NCI-H1105 (cell line): Measurements from ENCODE around the gene KRT36.
A peak's percentile ranks its signal among the peaks of the same experiment; 100 is the strongest.

Experiments
- DNase-seq: peaks from one replicate; lab custom pipeline; 2025; lab: John Stamatoyannopoulos, UW

KRT36 gene

DNA sequence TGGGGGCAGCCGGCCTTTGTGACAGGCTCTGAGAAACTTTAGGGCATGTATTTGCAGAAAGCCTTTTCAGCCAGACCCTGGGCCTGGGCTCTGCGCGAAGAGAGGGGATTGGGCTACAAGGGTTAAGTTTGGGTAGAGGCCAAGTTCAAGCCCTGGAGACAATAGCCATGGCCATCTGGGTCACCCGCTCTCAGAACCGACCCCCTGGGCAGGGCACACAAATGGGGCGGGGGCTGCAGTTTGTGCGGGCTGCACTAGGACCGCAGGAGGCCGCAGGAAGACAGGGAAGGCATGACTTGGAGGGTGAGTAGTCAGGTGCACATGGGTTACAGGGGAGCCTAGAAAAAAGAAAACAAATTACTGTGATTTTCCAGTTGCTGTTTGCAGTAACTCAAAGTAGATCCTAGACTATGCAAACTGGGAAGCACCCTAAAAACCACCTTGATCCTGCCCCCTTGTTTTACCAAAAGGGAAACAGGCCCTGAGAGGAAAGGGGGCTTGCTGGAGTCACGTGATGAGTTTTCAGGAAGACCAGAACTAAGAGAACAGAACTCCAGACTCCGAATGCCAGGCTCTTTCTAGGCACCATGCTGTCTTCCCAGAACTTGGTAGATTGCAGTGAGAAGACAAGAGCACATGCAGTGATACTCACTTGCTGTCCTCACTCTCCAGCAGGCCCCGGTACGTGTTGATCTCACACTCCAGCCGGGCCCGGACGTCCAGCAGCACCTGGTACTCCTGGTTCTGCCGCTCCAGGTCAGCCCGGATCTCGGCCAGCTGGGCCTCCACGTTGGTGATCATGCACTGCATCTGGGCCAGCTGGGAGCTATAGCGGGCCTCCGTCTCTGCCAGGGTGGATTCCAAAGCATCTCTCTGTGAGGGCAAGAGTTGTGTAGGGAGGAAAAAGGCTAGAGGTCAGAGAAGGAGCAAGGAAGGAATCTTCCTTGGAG is 12.6 kb downstream of the KRT36 start:
- no peak for DNase-seq

DNA sequence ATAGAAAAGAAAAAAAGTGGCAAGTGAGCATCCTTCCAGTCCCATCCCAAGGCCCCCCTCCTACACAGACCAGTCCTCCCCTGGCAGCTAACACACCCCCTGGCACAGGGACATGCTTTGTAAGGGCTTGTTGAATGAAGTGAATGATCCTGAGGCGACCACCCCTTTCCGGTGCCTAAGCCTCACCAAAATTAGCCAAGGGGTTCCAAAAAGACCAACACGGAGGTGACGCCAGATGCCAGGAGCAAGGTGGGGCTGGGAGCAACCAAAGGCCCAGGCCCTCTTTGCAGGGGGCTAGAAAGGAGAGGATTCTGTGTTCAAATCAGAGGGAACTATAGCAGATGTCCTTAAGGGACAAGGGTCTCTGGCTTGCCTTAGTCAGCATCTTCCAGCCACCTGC is 14.3 kb downstream of the KRT36 start:
- no peak for DNase-seq

DNA sequence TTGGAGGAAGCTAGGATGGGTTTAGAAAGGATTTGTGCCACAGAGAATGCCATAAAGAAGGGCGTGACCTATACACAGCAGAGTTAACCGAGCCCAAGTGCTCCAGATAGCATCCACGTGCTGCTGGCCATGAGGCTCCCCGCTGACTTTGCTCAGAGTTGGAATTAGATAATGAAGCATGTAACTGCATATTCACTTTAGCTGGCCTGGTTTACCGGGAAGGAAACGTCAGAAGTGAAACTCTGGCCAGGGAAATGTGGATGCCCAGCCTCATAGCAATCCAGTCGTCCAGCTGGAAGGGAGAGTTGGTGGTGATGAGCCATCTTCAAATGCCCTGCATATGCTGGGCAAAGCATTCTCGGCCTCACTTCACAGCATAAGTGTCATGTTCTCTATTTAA is 14.8 kb downstream of the KRT36 start:
- DNase-seq, result no peak

DNA sequence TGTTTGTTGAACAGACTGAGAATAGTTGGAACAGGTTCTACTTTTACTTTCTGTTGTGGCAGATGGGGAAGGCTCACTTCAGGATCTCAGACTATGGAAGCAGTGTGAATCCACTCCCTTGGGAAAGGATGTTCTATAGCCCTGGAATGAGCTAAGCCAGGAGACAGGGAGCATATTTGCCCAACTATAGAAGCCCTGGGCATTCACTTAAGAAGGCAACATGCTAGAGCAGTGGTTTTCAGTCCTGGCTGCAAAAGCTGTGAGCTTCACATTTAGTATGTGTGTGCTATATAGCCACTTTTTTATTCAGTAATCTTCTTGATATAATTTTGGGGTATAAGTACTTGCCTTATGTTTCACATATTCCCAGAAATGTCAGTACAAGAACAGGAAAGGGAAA is 21.4 kb downstream of the KRT36 start:
- no peak for DNase-seq

DNA sequence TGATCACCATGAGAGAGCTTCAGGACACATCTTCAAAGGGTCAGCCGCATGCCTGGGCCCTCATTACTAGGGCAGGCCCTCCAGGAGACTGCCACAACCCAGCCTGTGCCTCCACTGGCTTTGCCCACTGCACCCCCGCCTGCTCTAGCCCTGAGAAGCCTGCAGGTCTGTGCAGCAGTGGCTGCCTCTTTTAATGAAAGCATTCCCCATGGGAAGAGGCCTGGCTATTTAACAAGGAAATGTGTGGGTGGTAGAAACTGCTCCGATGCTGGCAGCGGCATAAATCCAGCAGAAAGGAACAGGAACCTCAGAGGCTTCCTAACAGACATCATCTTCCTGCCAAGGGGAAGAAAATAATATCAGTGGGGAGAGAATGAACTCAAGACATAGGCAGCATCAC is 22.1 kb downstream of the KRT36 start:
- no peak for DNase-seq

DNA sequence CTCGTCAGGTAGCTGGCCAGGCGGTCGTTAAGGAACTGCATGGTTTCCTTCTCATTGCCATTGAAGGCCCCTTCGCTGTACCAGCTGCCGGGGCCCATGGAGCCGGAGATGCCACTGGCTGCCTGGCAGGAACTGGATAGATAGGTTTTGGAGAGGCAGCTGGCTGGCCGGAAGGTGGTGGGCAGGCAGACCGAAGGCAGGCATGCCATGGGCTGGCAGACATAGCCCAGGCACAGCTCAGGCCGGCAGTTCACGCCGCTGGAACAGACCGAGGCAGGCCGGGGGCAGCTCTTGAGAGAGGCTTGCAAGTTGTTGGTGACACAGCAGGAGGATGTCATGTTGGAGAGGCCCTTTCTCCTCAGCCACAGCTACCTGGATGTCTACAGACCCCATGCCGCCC is 22.7 kb downstream of the KRT36 start, which contains the start of gene KRT32:
KRT32 (minus strand) TSS at position 399 of the 400 bp plus-strand sequence; CDS start at position 338, 61 bp downstream.
- no peak for DNase-seq

DNA sequence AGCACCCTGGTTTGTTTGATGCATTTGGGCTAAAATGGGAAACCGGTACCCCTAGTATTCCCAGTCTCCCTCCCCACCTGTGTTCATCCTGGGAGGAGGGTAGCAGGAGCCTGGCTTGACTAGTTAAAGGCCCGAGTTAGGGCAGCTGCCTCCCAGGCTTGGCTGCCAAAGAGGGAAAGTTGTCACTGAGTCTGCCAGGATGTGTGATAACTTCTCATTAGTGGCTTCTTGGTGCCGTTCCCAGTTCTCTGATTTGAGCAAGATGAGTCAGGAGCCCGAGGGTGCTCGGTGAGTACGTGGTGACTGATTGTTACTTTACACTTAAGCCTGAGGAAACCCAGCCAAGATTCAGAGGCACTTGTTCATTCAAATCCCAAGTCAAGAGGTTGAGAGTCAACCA is 25.0 kb downstream of the KRT36 start:
- peak; percentile 71 for DNase-seq

DNA sequence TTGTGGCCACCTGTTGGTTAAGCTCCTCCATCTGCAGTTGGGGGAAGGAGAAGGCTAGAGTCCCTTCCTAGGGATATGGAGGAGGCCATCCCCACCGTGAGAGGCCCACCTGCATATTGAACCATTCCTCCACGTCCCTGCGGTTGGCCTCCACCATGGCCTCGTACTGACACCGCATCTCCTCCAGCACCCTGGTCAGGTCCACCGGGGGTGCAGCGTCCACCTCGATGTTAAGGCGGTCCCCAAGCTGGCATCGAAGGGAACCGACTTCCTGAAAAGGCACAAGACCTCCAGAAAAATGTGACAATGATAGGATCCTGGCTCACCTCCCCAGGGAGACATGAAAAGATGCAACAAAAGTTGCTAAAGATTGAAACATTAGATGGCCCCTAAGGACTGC is 25.5 kb downstream of the KRT36 start:
- no peak for DNase-seq

DNA sequence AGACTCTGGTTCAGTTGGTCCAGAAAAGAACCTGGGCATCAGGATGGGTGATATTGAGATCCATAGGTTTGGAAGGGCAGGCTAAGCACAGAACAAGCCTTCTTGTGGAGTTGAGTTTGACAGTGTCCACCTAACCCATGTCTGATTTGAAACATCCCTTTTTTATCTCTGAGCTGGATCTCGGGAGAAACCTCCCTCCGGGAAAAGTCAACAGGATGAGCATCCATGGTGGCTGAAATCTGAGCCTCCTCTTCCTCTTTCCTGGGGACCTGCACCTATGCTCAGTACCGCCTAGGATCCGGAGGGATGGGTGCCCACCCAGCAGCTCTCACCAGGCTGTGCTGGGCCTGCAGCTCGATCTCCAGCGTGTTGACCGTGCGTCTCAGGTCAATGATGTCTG is 26.0 kb downstream of the KRT36 start:
- no peak for DNase-seq

DNA sequence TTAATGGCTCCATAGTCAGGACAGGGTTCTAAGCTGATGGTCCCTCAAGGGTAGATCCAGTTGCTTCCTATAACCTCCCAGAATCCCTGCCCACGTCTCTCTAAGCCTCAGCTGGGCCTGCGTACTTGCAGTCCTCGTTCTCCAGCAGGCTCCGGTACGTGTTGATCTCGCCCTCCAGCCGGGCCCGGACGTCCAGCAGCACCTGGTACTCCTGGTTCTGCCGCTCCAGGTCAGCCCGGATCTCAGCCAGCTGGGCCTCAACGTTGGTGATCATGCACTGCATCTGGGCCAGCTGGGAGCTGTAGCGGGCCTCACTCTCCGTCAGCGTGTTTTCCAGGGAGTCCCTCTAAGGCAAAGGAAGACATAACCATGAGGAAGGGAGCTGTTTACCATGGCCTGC is 27.0 kb downstream of the KRT36 start:
- no peak for DNase-seq

DNA sequence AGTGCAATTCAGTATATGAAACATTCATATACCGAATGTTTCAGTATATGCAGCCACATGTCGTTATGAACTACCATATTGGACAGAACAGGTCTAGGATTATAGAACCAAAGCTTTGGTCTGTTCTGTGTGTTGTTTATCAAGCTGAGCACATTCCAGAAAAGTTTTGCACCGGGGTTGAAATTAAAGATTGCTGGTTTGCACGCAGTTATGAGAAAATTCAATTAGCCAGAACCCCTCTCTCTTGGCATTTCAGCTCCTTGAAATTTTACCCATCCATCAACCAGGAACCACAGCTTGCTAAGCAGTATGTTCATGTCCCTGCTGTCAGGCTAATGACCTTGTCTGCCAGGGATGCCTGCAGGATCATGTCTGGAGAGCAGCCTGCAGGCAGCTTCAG is 32.0 kb downstream of the KRT36 start:
- DNase-seq, result no peak

DNA sequence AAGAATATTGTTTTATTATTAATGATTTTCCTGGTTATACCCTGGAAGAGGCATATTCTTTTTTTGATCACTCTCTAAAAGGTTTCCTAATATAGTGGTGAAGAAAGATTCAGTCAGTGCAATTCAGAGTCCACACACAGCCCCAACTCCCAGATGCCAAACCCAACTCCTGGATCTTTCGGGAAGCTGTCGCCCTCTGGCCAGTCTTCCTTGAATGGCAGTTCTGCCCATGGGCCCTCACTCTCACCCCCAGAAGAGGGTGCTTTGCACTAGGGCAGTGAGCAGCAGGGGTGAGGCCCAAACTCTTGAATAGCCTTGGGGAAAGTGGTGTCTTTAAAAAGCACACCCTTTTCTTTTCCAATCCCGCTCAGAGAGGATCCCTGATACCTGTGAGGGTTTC is 33.5 kb downstream of the KRT36 start:
- no peak for DNase-seq

DNA sequence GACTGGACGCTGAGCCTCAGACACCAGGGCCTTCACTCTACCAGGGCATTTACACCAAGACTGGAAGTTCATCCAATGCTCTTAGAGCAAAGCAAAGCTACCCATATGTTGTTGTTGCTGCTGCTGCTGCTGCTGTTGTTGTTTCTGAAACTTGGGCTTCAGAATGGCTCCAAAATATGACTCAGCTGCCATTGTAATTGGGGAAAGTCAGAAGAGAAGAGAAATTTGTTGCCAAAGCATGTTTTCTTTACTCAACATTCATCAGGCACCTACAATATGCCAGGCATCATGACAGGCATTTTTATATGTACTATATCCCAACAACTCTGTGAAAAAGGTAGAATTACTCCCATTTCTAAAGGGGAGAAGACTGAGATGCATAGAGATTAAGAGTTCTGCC is 34.5 kb downstream of the KRT36 start:
- DNase-seq, result no peak

DNA sequence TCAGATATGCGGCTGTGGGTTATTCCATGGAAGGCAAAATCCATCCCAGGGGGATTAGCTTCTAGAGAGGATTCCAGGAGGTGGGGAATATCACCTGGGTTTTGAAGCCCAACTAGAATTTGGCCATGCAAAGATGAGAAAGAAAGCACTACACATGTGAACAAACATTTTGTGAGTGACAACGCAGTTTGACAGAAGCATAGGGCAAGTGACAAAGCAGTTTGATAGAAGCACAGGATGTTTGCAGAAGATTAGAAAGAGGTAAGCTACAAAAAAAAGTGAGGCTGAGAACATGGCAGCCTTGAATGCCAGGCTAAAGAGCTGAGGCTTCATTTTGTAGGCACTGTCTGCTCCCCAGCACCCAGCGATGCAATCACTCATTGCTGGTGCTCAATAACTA is 36.6 kb downstream of the KRT36 start:
- DNase-seq, result no peak

DNA sequence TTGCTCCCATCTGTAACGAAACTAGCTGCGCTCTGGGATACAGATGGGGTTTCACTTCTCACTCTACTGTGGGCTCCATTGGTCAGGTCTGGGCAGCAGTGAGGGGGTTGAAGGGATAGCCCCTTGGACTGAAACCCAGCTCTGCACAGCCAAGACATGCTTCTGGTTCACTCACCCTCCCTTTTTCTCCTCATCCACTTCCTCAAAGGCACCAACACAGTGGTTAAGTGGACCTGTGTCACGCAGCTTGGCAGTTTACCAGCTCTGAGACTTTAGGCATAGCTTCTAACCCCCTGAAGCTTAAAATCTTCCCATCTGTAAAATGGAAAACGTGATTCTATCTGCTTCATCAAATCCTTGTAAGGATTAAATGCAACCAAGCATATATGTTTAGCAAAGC is 37.4 kb downstream of the KRT36 start:
- no peak for DNase-seq

DNA sequence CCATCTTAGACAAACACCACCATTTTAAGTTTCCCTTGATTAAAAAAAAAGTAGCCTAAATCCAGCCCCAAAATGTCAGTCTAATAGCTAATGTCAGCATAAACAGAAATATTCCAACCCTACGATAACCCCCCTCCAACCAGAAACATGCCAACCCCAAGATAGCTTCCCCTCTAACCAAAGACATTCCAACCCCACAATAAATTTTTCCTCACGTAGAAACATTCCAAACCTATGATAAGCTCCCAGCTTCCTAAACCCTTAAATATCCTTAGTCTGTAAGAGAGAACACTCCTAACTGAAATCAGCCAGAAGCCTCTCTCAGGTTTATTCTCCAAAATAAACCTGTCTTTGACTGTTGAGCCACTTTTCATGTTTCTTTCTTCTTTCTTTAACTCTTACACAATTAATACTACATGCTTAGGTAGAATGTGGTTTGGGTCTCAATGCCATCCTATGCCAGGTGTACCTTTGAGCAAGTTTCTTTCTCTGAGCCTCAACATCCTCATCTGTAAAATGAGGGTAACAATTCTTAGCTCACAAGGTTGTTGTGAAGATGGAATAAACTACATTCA is 38.5 kb downstream of the KRT36 start:
- DNase-seq, result no peak

DNA sequence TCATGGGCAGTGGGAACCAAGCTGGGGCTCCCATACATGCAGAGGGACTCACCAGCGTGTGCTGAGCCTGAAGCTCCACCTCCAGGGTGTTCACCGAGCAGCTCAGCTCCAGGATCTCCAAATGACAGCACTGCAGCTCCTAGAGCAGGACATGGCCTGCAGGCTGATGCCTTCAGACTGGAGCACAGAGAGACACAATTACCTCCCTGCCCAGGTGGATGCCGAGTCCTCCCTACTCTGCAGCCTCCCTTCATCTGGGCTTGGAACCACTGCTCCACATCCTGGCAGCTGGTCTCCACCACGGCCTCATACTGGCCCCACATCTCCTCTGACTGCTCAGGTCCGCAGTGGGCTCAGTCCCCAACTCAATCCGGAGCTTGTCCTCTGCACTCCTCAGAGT is 40.7 kb downstream of the KRT36 start:
- no peak for DNase-seq

DNA sequence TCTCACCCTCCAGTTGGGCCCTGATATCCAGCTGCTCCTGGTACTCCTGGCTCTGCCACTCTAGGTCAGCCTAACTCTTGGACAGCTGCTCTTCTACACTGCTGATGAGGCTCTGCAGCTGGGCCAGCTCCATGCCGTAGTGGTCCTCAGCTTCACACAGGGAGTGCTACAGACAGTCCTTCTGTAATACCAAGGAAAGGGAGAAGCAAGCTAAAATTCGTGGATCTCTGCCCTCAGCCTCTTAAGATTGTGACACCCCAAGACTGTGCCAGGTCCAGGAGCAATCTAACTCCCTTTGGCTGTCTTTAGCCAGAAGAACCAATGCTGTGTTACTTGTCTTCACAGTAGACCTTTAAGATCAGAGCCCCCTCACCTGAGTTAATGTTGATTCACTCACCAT is 41.2 kb downstream of the KRT36 start:
- DNase-seq, result no peak

DNA sequence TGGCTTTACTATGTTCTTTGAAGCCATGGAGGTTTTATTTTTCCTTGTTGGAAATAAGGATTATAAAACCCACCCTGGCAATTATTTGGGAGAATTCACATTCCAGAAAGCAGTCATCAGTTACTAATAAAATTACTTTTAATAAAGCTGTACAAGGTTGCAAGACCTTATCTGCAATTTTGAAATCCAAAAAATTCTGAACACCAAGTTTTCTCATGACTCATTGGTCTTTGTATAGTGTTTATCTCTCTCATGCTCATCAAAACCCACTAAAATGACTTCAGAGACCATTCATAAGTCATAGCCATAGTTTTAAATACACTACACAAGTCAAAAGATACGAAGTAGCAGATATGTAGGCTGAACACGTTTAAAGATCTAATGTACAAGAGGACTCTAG is 42.9 kb downstream of the KRT36 start:
- DNase-seq, result no peak

DNA sequence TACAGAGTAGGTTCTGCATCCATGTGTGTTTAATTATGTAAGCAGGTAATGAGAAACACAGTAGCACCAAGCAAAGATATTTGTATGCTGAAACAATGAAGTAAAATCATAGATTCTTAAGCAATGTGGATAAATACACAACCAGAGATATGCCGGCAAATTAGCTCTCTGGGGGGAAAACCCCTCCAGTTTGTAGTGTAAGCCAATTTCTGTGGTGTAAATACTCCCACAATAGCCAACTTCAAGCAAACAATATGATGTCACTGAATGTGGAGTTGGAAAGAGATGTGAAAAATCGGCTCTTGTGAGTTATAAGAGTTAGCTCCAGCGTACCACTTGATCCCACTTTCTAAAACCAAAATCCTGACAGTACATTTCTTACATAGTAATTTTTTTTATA is 45.1 kb downstream of the KRT36 start:
- DNase-seq, result no peak

DNA sequence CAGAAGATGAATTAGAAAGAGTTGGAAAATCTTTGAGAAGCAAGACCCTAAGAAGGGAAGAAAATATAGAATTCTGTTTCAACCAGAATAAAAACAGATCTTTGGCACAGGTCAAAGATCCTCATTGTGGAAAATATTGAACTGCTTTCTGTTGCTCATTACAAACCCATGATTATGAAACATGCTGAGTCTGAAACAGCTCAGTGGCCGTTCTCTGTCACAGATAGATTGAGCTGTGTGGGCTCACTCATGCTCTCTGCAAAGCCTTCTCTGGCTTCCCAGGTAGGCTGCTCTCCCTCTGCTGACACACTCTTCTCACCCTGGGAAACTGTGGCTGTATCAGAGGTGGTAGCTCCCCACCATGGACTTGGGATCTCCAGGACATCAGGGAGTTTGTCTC is 45.5 kb downstream of the KRT36 start:
- DNase-seq, result no peak

DNA sequence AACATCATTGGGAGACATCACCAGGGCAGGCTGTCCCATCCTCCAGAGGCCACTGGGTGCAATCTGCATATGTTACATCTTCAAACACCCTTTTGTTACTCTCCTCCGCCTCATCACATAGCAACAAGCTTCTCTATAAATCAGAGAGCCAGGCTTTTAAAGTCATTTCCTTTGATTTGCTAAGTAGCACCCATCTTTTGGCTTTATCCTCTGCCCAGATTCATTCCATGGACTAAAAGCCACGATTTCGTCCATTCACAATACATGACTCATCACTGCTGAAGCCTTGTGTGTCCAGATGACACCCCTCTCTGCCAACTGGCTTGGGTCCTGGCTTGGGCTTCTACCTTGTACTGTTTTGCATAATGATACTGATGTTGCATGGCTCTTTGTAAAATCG is 47.0 kb downstream of the KRT36 start:
- DNase-seq, result no peak

DNA sequence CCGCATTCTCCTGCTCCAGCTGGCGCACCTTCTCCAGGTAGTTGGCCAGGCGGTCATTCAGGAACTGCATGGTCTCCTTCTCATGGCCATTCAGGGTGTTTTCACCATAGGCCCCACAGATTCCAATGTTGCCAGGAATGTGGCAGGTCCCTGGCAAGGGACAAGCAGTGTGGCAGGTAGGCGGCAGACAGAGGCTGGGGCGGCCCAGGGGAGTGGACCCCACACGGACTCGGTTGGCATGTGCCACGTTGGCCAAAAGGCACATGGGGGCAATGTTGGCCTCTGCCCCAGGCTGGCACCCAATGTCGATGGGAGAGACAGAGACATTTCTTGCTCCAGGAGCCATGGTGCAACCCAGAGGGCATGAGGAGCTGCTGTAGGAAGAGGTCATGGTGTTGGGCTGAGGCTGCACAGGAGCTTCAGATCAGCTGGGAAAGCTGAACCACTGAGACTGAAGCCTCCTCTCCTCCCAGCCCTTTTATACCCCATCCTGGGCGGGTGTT is 49.1 kb downstream of the KRT36 start, which contains the start of gene KRT38:
KRT38 (minus strand) TSS at position 453 of the 503 bp plus-strand sequence; CDS start at position 391, 62 bp downstream.
- DNase-seq, result no peak
